Endothelial cell of umbilical vein (primary cell): ENCODE data around the gene CCR9. TPM values are rescaled to one million over a fixed set of nuclear protein-coding genes. Genes with fewer than 3 reads are reported as not detected.

Experiments
- BruUV-seq: library from RNA; stranded (reverse); fragments of 400-500 nt; replicated peaks from 2 replicates; lab custom pipeline; 2021; lab: Mats Ljungman, UMichigan
- CTCF ChIA-PET: fragments of 300-600, 350-600 bp; sonication (Branson Sonifier 250); formaldehyde crosslinking; loops from one replicate; lab custom pipeline; 2021; ENCODE audit warnings: antibody characterized with exemption, inconsistent platforms; lab: Charles Lee
- POLR2A ChIA-PET: fragments of 300-600, 350-600 bp; sonication (Branson Sonifier 250); formaldehyde crosslinking; loops from one replicate; lab custom pipeline; 2021; ENCODE audit warnings: antibody characterized with exemption, inconsistent platforms; lab: Charles Lee
- DNase-seq: peaks from one replicate; pipeline ENCODE4 v3.0.0-alpha.2; 2011; ENCODE audit warnings: low read depth, low spot score
- FAIRE-seq: peaks from 2 replicates; lab custom pipeline; 2011; peaks lifted over from hg19 to GRCh38; lab: Jason Lieb, UNC
- H2AFZ ChIP-seq: 2 replicates; pipeline ENCODE4 v1.6.0; 2012; ENCODE audit warnings: low read depth, low read length, control low read depth, inconsistent platforms
- H3K27ac ChIP-seq: 2 replicates; pipeline ENCODE4 v1.5.1; 2011; ENCODE audit warnings: low read depth, mild to moderate bottlenecking, control low read depth, low read length, moderate library complexity; ENCODE audit not compliant: insufficient read depth
- H3K27me3 ChIP-seq, 2 experiments: 2 replicates each; pipeline versions ENCODE4 v1.6.0 to v1.6.1; 2011; ENCODE audit warnings: low read length in 2 of 2, mixed read lengths in 1 of 2; ENCODE audit not compliant: control insufficient read depth in 2 of 2, insufficient read depth in 2 of 2
- H3K36me3 ChIP-seq, 2 experiments: 2 replicates in 1 of 2; 3 replicates in 1 of 2; pipeline ENCODE4 v1.5.1; 2011; ENCODE audit warnings: low read length in 2 of 2, mild to moderate bottlenecking in 1 of 2, moderate library complexity in 1 of 2; ENCODE audit not compliant: control insufficient read depth in 2 of 2, insufficient read depth in 2 of 2; ENCODE audit errors: extremely low read depth in 1 of 2
- H3K4me1 ChIP-seq: 3 replicates; pipeline ENCODE4 v1.5.1; 2011; ENCODE audit warnings: mild to moderate bottlenecking, low read length; ENCODE audit not compliant: control insufficient read depth, insufficient read depth; ENCODE audit errors: extremely low read depth
- H3K4me2 ChIP-seq: 2 replicates; pipeline ENCODE4 v1.6.1; 2011; ENCODE audit warnings: low read length, control low read depth, mixed read lengths; ENCODE audit not compliant: insufficient read depth
- H3K4me3 ChIP-seq, 3 experiments: fragments of 200-600 bp in 1 of 3; sonication (generic), shearing (Covaris generic) in 1 of 3; replicated peaks in 1 of 3; 2 replicates each; pipeline ENCODE4 v1.5.1; 2011 to 2016; ENCODE audit warnings: control low read depth in 3 of 3, low read length in 3 of 3, mild to moderate bottlenecking in 2 of 3, inconsistent platforms in 1 of 3, low read depth in 1 of 3, moderate library complexity in 1 of 3; ENCODE audit not compliant: insufficient read depth in 1 of 3
- H3K79me2 ChIP-seq: 2 replicates; pipeline ENCODE4 v1.6.0; 2012; ENCODE audit warnings: low read length, inconsistent platforms; ENCODE audit not compliant: control insufficient read depth, insufficient read depth
- H3K9ac ChIP-seq: replicated peaks from 2 replicates; pipeline ENCODE3; 2011; ENCODE audit warnings: low read length, control low read depth; ENCODE audit not compliant: insufficient read depth; ENCODE audit errors: extremely low read depth
- H3K9me1 ChIP-seq: replicated peaks from 3 replicates; pipeline ENCODE4 v1.6.0; 2011; ENCODE audit warnings: mild to moderate bottlenecking, low read length; ENCODE audit not compliant: control insufficient read depth, insufficient read depth; ENCODE audit errors: extremely low read depth
- H3K9me3 ChIP-seq: replicated peaks from 2 replicates; pipeline ENCODE4 v1.5.1; 2012; ENCODE audit warnings: low read length, inconsistent platforms; ENCODE audit not compliant: control insufficient read depth, insufficient read depth
- H4K20me1 ChIP-seq: replicated peaks from 2 replicates; pipeline ENCODE3; 2011; ENCODE audit warnings: mild to moderate bottlenecking, low read length; ENCODE audit not compliant: control insufficient read depth, insufficient read depth; ENCODE audit errors: extremely low read depth
- EZH2 ChIP-seq: IDR thresholded peaks from 2 replicates; pipeline ENCODE4 v1.6.1; 2012; ENCODE audit warnings: borderline replicate concordance, low read depth, mild to moderate bottlenecking, moderate library complexity, low read length, inconsistent platforms; ENCODE audit not compliant: severe bottlenecking
- GATA2 ChIP-seq: IDR thresholded peaks from 2 replicates; pipeline ENCODE4 v1.7.0; 2011; ENCODE audit warnings: low read depth, mild to moderate bottlenecking, moderate library complexity, mixed read lengths, low read length; ENCODE audit not compliant: insufficient read length, insufficient read depth
- JUN ChIP-seq: IDR thresholded peaks from 2 replicates; pipeline ENCODE4 v1.6.1; 2011; ENCODE audit warnings: borderline replicate concordance, low read depth; ENCODE audit not compliant: insufficient read length, insufficient read depth
- POLR2A ChIP-seq: IDR thresholded peaks from 2 replicates; pipeline ENCODE4 v1.6.1; 2012; ENCODE audit warnings: low read depth, mild to moderate bottlenecking, control low read depth, low read length
- POLR2AphosphoS5 ChIP-seq: IDR thresholded peaks from 2 replicates; pipeline ENCODE4 v1.6.1; 2012; ENCODE audit warnings: low read depth, mild to moderate bottlenecking, control low read depth, low read length, moderate library complexity; ENCODE audit not compliant: insufficient read depth
- dilution Hi-C: fragments of 300-500 bp; cut with MboI; formaldehyde crosslinking; loops from one replicate; pipeline ENCODE4 v1.15.0; 2019; ENCODE audit warnings: low sequenced_read_pairs; ENCODE audit not compliant: extremely low pct_ligation_motif_present
- intact Hi-C: fragments of 100-400 bp; cut with micrococcal nuclease; formaldehyde crosslinking; loops from one replicate; pipeline ENCODE4 v1.10.0; 2022
- polyA plus RNA-seq, 4 experiments: library from polyadenylated mRNA; depleted of rRNA in 3 of 4; stranded (reverse) in 3 of 4; unstranded in 1 of 4; fragments of >200 nt; gene quantifications; 2 replicates each; pipeline versions ENCODE4 v1.2.1 to v1.2.3, GENCODE V29; 2011 to 2012; ENCODE audit warnings: missing spikeins in 1 of 4
- total RNA-seq: library from RNA; stranded (reverse); gene quantifications from 2 replicates; pipeline ENCODE4 v1.2.3, GENCODE V29; 2021
- TF ChIP-seq, protein P1 (sequence below), 2 donors: IDR thresholded peaks; 1 replicate in 1 of 2; 2 replicates in 1 of 2; pipeline ENCODE4 v1.5.1; 2011; ENCODE audit warnings: low read length in 2 of 2, mild to moderate bottlenecking in 2 of 2, moderate library complexity in 2 of 2, control low read depth in 1 of 2, inconsistent platforms in 1 of 2, low read depth in 1 of 2; ENCODE audit not compliant: insufficient read depth in 1 of 2; ENCODE audit errors: extremely low read depth in 1 of 2
- TF ChIP-seq, protein P2 (sequence below): IDR thresholded peaks from 2 replicates; pipeline ENCODE4 v1.6.1; 2011; ENCODE audit not compliant: insufficient read depth, insufficient read length

CCR9 gene
- total and polyA plus RNA-seq, 2 donors (not counting 3 experiments of a cell fraction or from before 2014, with no cell fraction given): not detected

DNA sequence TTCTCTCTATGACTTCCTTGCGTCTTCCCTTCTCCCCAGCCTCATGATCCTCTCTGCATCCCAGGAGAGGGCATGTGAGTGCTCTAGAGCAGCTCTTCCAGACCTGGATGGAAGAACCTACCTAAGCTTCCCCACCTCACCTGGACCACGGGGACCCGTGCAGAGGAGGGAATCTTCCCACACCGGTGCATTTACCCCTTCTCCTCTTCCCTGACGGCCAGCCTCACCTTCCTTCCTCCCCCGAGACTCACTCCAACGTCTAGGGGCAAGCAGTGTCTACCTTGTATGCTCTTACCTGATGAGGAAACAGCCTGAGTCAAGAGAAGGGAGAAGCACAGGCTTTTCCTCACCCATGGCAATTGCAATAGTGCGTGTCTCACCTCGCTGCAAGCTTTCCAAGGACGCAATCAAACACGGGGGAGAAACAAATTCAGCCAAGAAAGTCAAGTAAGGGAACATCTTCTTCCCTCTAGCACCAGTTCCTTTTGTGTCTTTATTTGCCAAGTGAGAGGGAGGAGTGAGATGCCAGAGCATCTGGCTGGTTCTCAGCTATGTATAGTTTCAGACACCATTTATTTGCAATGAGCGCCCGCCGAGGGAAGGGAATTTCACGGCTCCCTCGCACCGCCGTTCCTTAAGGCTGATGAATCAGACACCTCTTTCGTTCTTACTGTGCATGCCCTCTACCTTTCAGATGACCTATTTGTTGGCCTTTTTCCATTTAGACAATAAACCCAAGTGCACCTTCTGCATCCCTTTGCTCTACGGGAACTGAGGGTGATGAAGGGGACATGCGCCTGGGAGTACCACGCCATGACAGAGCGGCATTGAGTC lies 1.8 kb upstream of the CCR9 start:
- FAIRE-seq (no peak), DNase-seq (no peak)
- peaks cover 4 to 14% of the 10 kb centered on the region in 2 experiments for H3K27me3 ChIP-seq
- BruUV-seq: no TSS peak
- no peak overlapping the region for H3K4me3 ChIP-seq
- no peaks in the 10 kb centered on the region for H3K4me1 ChIP-seq
- H3K9ac ChIP-seq: no peak overlapping the region
- TF ChIP-seq, protein P1, sequence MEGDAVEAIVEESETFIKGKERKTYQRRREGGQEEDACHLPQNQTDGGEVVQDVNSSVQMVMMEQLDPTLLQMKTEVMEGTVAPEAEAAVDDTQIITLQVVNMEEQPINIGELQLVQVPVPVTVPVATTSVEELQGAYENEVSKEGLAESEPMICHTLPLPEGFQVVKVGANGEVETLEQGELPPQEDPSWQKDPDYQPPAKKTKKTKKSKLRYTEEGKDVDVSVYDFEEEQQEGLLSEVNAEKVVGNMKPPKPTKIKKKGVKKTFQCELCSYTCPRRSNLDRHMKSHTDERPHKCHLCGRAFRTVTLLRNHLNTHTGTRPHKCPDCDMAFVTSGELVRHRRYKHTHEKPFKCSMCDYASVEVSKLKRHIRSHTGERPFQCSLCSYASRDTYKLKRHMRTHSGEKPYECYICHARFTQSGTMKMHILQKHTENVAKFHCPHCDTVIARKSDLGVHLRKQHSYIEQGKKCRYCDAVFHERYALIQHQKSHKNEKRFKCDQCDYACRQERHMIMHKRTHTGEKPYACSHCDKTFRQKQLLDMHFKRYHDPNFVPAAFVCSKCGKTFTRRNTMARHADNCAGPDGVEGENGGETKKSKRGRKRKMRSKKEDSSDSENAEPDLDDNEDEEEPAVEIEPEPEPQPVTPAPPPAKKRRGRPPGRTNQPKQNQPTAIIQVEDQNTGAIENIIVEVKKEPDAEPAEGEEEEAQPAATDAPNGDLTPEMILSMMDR (IDR thresholded peaks at IDR 0.05; ENCODE audit: extremely low read depth in 1 of 2, insufficient read depth in 1 of 2, low read depth in 1 of 2, low read length in 2 of 2): no peak
- TF ChIP-seq POLR2A (no peak), EZH2 (no peak), GATA2 (no peak), JUN (no peak), POLR2AphosphoS5 (no peak)
- TF ChIP-seq, protein P2, sequence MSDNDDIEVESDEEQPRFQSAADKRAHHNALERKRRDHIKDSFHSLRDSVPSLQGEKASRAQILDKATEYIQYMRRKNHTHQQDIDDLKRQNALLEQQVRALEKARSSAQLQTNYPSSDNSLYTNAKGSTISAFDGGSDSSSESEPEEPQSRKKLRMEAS: no peak
- ChIA-PET POLR2A (no interaction called here), CTCF (no interaction called here)
- no peaks in the 10 kb centered on the region for H4K20me1 ChIP-seq
- H3K79me2 ChIP-seq: no peaks in the 10 kb centered on the region
- H2AFZ ChIP-seq: no peak overlapping the region
- no peaks in the 10 kb centered on the region for H3K9me3 ChIP-seq
- no peak overlapping the region for H3K27ac ChIP-seq
- dilution Hi-C loops (no loop called here), intact Hi-C loops (no loop called here)
- H3K4me2 ChIP-seq: no peak overlapping the region
- no peaks in the 10 kb centered on the region for H3K9me1 ChIP-seq
- H3K36me3 ChIP-seq: no peaks in the 10 kb centered on the region
